HepG2 (cell line): ENCODE results near the gene SPRED2. TPM values are rescaled to one million over a fixed set of nuclear protein-coding genes. Genes with fewer than 3 reads are reported as not detected.

Experiments used
- ATAC-seq: fragments of 200-7000 bp; cut with Tn5 transposase; 3 replicates; pipeline ENCODE4 v1.9.1; 2020; ENCODE audit warnings: mild to moderate bottlenecking, moderate library complexity
- BruUV-seq: library from RNA; stranded (reverse); fragments of 400-500 nt; replicated peaks from 2 replicates; lab custom pipeline; 2021; lab: Mats Ljungman, UMichigan
- CTCF ChIA-PET: fragments of 300-600 bp; formaldehyde crosslinking; extraction: SDS; loops from one replicate; lab custom pipeline; 2021; ENCODE audit warnings: low total read pairs, inconsistent platforms, low intra/inter-chr PET ratio; lab: Yijun Ruan, JAX
- POLR2A ChIA-PET: fragments of 350-600 bp; sonication (Branson Sonifier 250); formaldehyde crosslinking; loops from one replicate; lab custom pipeline; 2020; ENCODE audit warnings: antibody characterized with exemption, inconsistent platforms; lab: Yijun Ruan, JAX
- DNase-seq: peaks from one replicate; pipeline ENCODE4 v3.0.0-alpha.2; 2015; ENCODE audit warnings: low spot score
- FAIRE-seq: peaks from 3 replicates; lab custom pipeline; 2011; peaks lifted over from hg19 to GRCh38; lab: Jason Lieb, UNC
- H2AFZ ChIP-seq: one replicate; pipeline ENCODE4 v1.6.1; 2011; ENCODE audit warnings: low read length, inconsistent platforms
- H3K27ac ChIP-seq: fragments of 300-600 bp; 3 replicates; pipeline ENCODE4 v1.8.0; 2011; ENCODE audit warnings: mixed run types, mild to moderate bottlenecking, mixed read lengths, low read length, inconsistent platforms; ENCODE audit not compliant: insufficient read depth; ENCODE audit errors: extremely low read length
- H3K27me3 ChIP-seq, 2 experiments: fragments of 200-600 bp in 1 of 2; 2 replicates in 1 of 2; 3 replicates in 1 of 2; pipeline versions ENCODE4 v1.6.0 to v1.8.0; 2011; ENCODE audit warnings: low read length in 2 of 2, mild to moderate bottlenecking in 2 of 2, moderate library complexity in 2 of 2, inconsistent platforms in 1 of 2; ENCODE audit not compliant: insufficient read depth in 2 of 2, control insufficient read depth in 1 of 2
- H3K36me3 ChIP-seq, 2 experiments: fragments of 200-600 bp in 1 of 2; replicated peaks in 1 of 2; 2 replicates in 1 of 2; 3 replicates in 1 of 2; pipeline versions ENCODE4 v1.5.1 to v1.8.0; 2011; ENCODE audit warnings: low read length in 2 of 2, inconsistent platforms in 1 of 2; ENCODE audit not compliant: insufficient read depth in 2 of 2, control insufficient read depth in 1 of 2
- H3K4me1 ChIP-seq: 2 replicates; pipeline ENCODE4 v1.5.1; 2012; ENCODE audit warnings: low read length, inconsistent platforms; ENCODE audit not compliant: insufficient read depth
- H3K4me2 ChIP-seq: 2 replicates; pipeline ENCODE4 v1.6.0; 2011; ENCODE audit warnings: low read depth, low read length, inconsistent platforms
- H3K4me3 ChIP-seq, 3 experiments: fragments of 200-600 bp in 1 of 3; sonication (generic), shearing (Covaris generic) in 1 of 3; replicated peaks in 1 of 3; 2 replicates each; pipeline ENCODE4 v1.5.1; 2011 to 2016; ENCODE audit warnings: low read length in 3 of 3, inconsistent platforms in 2 of 3, low read depth in 2 of 3, mild to moderate bottlenecking in 2 of 3, control low read depth in 1 of 3, mixed read lengths in 1 of 3; ENCODE audit not compliant: insufficient read depth in 1 of 3
- H3K79me2 ChIP-seq: one replicate; pipeline ENCODE4 v1.6.1; 2011; ENCODE audit warnings: low read length, inconsistent platforms; ENCODE audit not compliant: insufficient read depth
- H3K9ac ChIP-seq: 2 replicates; pipeline ENCODE4 v1.6.0; 2011; ENCODE audit warnings: mild to moderate bottlenecking, low read depth, low read length, inconsistent platforms; ENCODE audit not compliant: insufficient read depth
- H3K9me3 ChIP-seq: 2 replicates; pipeline ENCODE4 v1.5.1; 2012; ENCODE audit warnings: mild to moderate bottlenecking, low read length
- H4K20me1 ChIP-seq: 2 replicates; pipeline ENCODE4 v1.6.0; 2011; ENCODE audit warnings: inconsistent platforms, mild to moderate bottlenecking, low read length, moderate library complexity; ENCODE audit not compliant: insufficient read depth
- BCL6 ChIP-seq: IDR thresholded peaks from 2 replicates; pipeline ENCODE4 v1.6.1; 2016; ENCODE audit warnings: missing genetic modification reagents, missing compliant biosample characterization
- BHLHE40 ChIP-seq: IDR thresholded peaks from 2 replicates; pipeline ENCODE4 v1.6.1; 2011; ENCODE audit warnings: low read length, improper control_type of control experiment
- FOXO1 ChIP-seq: sonication (generic); formaldehyde crosslinking; IDR thresholded peaks from 2 replicates; pipeline ENCODE4 v1.4.0; 2020; ENCODE audit warnings: missing genetic modification reagents
- IRF9 ChIP-seq: sonication (generic); formaldehyde crosslinking; IDR thresholded peaks from 2 replicates; pipeline ENCODE4 v1.8.0; 2022; ENCODE audit warnings: missing genetic modification reagents, mild to moderate bottlenecking, borderline replicate concordance
- PCBP2 ChIP-seq: fragments of 200-400 bp; formaldehyde crosslinking; optimal IDR thresholded peaks from 2 replicates; pipeline ENCODE3; 2018; ENCODE audit warnings: low read length, low read depth; ENCODE audit not compliant: poor library complexity, severe bottlenecking
- RBM22 ChIP-seq: fragments of 200-400 bp; formaldehyde crosslinking; optimal IDR thresholded peaks from 2 replicates; pipeline ENCODE3; 2017; ENCODE audit warnings: mild to moderate bottlenecking, low read length, moderate library complexity
- RELA ChIP-seq: sonication (generic); formaldehyde crosslinking; IDR thresholded peaks from 2 replicates; pipeline ENCODE4 v1.4.0; 2020; ENCODE audit warnings: missing genetic modification reagents
- REXO4 ChIP-seq: sonication (generic); formaldehyde crosslinking; IDR thresholded peaks from 2 replicates; pipeline ENCODE4 v1.8.0; 2022; ENCODE audit warnings: missing genetic modification reagents, mild to moderate bottlenecking, borderline replicate concordance
- SIX1 ChIP-seq: sonication (generic); formaldehyde crosslinking; IDR thresholded peaks from 2 replicates; pipeline ENCODE4 v1.4.0; 2020; ENCODE audit warnings: missing genetic modification reagents, borderline replicate concordance
- TEAD2 ChIP-seq: sonication (generic); formaldehyde crosslinking; IDR thresholded peaks from 2 replicates; pipeline ENCODE4 v1.9.0; 2021; ENCODE audit warnings: missing genetic modification reagents
- TRIM24 ChIP-seq: sonication (generic); formaldehyde crosslinking; IDR thresholded peaks from 2 replicates; pipeline ENCODE4 v1.8.0; 2022; ENCODE audit warnings: mild to moderate bottlenecking, missing genetic modification reagents
- U2AF2 ChIP-seq: fragments of 200-400 bp; formaldehyde crosslinking; IDR thresholded peaks from 2 replicates; pipeline ENCODE4 v1.6.1; 2017; ENCODE audit warnings: low read depth, mild to moderate bottlenecking, low read length
- ZNF264 ChIP-seq: sonication (generic); formaldehyde crosslinking; IDR thresholded peaks from 2 replicates; pipeline ENCODE4 v1.4.0; 2020; ENCODE audit warnings: missing genetic modification reagents
- ZNF512B ChIP-seq: sonication (generic); formaldehyde crosslinking; IDR thresholded peaks from 2 replicates; pipeline ENCODE4 v1.5.1; 2020; ENCODE audit warnings: missing genetic modification reagents, mild to moderate bottlenecking, borderline replicate concordance
- ZNF691 ChIP-seq: sonication (generic); formaldehyde crosslinking; IDR thresholded peaks from 2 replicates; pipeline ENCODE4 v1.4.0; 2020; ENCODE audit warnings: missing genetic modification reagents, low read depth, mild to moderate bottlenecking, borderline replicate concordance
- WGBS: methylation state at CpG from one replicate; pipeline ENCODE4 v1.1.6; 2017; ENCODE audit warnings: low lambda C conversion rate; 5-methylcytosine and 5-hydroxymethylcytosine counted together
- in situ Hi-C: cut with HindIII; loops from 2 replicates; pipeline ENCODE4 v1.10.0; 2017; ENCODE audit warnings: low pct_unique_long_range_greater_than_20kb; ENCODE audit not compliant: extremely low pct_ligation_motif_present
- intact Hi-C: fragments of 100-400 bp; cut with micrococcal nuclease; formaldehyde crosslinking; loops from one replicate; pipeline ENCODE4 v1.10.0; 2022; ENCODE audit not compliant: unreplicated experiment
- polyA plus RNA-seq, 8 experiments: library from polyadenylated mRNA; depleted of rRNA in 3 of 8; stranded (reverse) in 7 of 8; unstranded in 1 of 8; fragments of >200 nt; fragmentation: Illumina TruSeq in 4 of 8; extraction: Trizol in 4 of 8; gene quantifications; 2 replicates each; pipeline versions ENCODE4 v1.2.1 to v1.2.3, GENCODE V29; 2011 to 2016; ENCODE audit warnings: low read depth in 4 of 8, missing spikeins in 1 of 8, mixed read lengths in 1 of 8; ENCODE audit not compliant: insufficient read depth in 1 of 8
- total RNA-seq, 5 experiments: library from RNA; depleted of rRNA; stranded (reverse); fragments of >200 nt; fragmentation: Illumina TruSeq; extraction: Trizol; gene quantifications; 2 replicates each; pipeline ENCODE4 v1.2.3, GENCODE V29; 2016; ENCODE audit warnings: low read depth in 1 of 5

Gene SPRED2
- total and polyA plus RNA-seq, 2 of the 13 experiments (the other 11 are each of a cell fraction or from before 2014, with no cell fraction given), result 13.0 to 37.0 TPM

GRCh38 chr2:65358678-65359400 is 73.6 kb downstream of the SPRED2 start:
- intact Hi-C loops, result no loop called here

GRCh38 chr2:65357959-65358294 is 74.5 kb downstream of the SPRED2 start:
- Histone ChIP-seq H3K9me3 (no peaks in the 10 kb centered on the region), H3K9ac (no peak overlapping the region), H2AFZ (no peak overlapping the region), H3K27ac (no peak overlapping the region), H3K4me1 (peaks cover 91% of the 10 kb centered on the region), H3K79me2 (peaks cover 94% of the 10 kb centered on the region), H3K4me3 (no peak overlapping the region), H3K27me3 (no peaks in the 10 kb centered on the region), H3K36me3 (peaks cover 0 to 6% of the 10 kb centered on the region in 2 experiments; a peak in 4 of 5 replicates), H4K20me1 (peaks cover 43% of the 10 kb centered on the region), H3K4me2 (no peak overlapping the region)
- intact Hi-C loops, result no loop called here
- BruUV-seq, result no TSS peak
- CTCF ChIA-PET, result no interaction called here
- in situ Hi-C loops, result no loop called here
- POLR2A ChIA-PET, result interaction anchor here (1.6 kb wide), 1 partner anchor 15 kb away, joined by 7 read pairs; no protein-coding TSS in a partner anchor
- FAIRE-seq, result no peak
- no peak for ATAC-seq
- no peak for DNase-seq
- TF ChIP-seq REXO4, result no peak
- TF ChIP-seq ZNF264, result no peak
- TF ChIP-seq BHLHE40, result no peak
- TF ChIP-seq ZNF512B, result no peak
- no peak for TF ChIP-seq BCL6
- TF ChIP-seq IRF9, result no peak
- no peak for TF ChIP-seq RELA (CRISPR knock-in tag)
- no peak for TF ChIP-seq SIX1
- no peak for TF ChIP-seq U2AF2
- TF ChIP-seq TRIM24 (CRISPR knock-in tag), result no peak
- no peak for TF ChIP-seq ZNF691 (CRISPR knock-in tag)
- no peak for TF ChIP-seq TEAD2 (CRISPR knock-in tag)

More at GRCh38 chr2:65358678-65359400, 73.6 kb downstream of the SPRED2 start:
- peaks cover 98% of the 10 kb centered on the region for H3K4me1 ChIP-seq
- H4K20me1 ChIP-seq, result peaks cover 34% of the 10 kb centered on the region
- H3K9me3 ChIP-seq, result no peaks in the 10 kb centered on the region
- peaks cover 0 to 4% of the 10 kb centered on the region in 2 experiments; a peak in 4 of 5 replicates for H3K36me3 ChIP-seq
- ChIA-PET CTCF (no interaction called here), POLR2A (interaction anchor here (0.6 to 1.6 kb wide), 4 partner anchors 10 to 38 kb away, joined by 3 to 7 read pairs (median 4); no protein-coding TSS in a partner anchor)
- no peak overlapping the region for H3K4me2 ChIP-seq
- TF ChIP-seq RBM22 (peak; percentile 15), PCBP2 (peak; percentile 30), FOXO1 (CRISPR knock-in tag) (no peak)
- ATAC-seq (no peak), FAIRE-seq (no peak), DNase-seq (no peak)
- BruUV-seq, result no TSS peak
- H3K79me2 ChIP-seq, result peaks cover 93% of the 10 kb centered on the region
- H3K27me3 ChIP-seq, result no peaks in the 10 kb centered on the region
- H2AFZ ChIP-seq, result no peak overlapping the region
- no peak overlapping the region for H3K27ac ChIP-seq
- in situ Hi-C loops, result no loop called here
- H3K9ac ChIP-seq, result no peak overlapping the region
- no peak overlapping the region for H3K4me3 ChIP-seq
- 97% methylated on average over 7 of the region's 7 CpGs for WGBS
